HG03175 (cell line): ENCODE measurements around the gene MAGI2.

Experiments
- ATAC-seq: cut with Tn5 transposase; IDR thresholded peaks from one replicate; pipeline ENCODE4 v1.9.1; 2021; ENCODE audit warnings: mild to moderate bottlenecking, moderate library complexity; ENCODE audit not compliant: unreplicated experiment

The MAGI2 gene

GRCh38 chr7:78396210-78396609, 1057.3 kb downstream of the MAGI2 start:
- no peak for ATAC-seq

DNA sequence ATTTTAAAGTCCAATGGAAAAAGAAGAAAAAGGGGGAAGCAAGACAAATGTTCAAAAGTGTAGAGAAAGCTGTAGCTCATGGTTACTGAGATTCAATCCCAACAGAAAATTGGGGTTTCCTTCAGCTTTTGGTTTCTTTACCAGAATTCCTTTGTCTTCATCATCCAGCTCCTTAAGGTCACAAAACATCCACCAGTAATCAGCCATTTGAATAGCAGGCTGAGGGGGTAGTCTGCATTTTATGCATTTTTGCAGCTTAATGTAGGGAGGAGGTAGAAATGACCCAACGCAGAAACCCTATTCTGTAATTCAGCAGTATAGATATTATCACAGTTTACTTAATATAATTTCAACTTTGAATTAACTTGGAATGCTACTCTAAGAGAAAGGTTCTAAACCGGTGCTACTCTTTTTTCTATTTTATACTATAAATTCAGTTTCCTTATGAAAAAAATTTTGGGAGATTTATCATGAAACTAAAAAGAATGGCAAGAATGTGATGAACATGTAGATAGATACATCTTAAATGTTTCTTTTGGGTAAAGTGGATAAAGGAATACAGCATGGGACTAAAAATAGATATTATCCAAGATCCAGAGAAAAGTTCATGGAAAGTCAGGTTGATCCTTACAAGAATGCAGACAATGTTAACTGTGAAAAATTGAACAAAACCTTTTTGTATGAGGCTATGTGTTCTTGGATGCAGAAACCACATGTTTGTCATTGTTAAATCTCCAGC, 1058.0 kb downstream of the MAGI2 start:
- ATAC-seq = no peak

GRCh38 chr7:78389022-78389421, 1064.4 kb downstream of the MAGI2 start:
- ATAC-seq = no peak

DNA sequence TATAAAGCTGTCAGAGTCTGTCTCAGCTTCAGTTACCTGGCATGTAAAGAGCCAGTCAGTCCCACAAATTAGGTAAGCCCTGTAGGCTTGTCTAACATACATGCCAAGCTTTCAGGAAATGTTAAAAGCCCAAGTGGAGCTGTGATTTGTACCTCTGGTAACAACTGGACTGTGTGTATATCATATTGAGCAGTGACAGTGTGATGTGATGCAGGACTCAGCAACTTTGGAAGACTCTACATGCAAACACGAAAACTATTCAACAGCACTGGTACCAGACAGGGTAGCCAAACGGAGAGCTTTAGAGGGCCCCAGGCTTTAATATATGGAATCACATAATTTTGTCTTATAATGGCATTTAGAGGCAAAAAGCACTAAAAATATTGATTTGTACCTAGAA, 1066.9 kb downstream of the MAGI2 start:
- ATAC-seq = no peak

DNA sequence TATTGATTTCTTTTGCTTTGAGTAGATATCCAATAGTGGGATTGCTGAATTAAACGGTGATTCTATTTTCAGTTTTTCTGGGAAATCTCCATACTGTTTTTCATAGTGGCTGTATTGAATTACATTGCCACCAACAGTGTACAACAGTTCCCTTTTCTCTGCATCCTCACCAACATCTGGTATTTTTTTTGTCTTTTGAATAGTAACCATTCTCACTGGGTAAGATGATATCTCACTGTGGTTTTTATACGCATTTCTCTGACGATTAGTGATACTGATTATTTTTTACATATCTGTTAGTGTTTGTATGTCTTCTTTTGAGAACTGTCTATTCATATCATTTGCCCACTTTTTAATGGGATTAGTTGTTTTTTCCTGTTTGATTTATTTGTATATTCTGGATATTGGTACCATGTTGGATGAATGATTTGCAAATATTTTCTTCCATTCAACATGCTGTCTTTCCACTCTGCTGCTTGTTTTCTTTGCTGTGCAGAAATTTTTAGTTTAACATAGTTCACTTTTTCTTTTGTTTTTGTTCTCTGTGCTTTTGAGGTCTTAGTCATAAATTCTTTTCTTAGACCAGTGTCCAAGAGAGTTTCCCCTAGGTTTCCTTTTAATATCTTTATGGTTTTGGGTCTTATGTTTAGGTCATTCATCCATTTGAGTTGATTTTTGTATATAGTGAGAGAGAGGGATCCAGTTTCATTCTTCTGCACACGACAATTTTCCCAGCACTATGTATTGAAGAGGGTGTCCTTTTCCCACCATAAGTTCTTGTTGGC, 1070.2 kb downstream of the MAGI2 start:
- no peak for ATAC-seq

DNA sequence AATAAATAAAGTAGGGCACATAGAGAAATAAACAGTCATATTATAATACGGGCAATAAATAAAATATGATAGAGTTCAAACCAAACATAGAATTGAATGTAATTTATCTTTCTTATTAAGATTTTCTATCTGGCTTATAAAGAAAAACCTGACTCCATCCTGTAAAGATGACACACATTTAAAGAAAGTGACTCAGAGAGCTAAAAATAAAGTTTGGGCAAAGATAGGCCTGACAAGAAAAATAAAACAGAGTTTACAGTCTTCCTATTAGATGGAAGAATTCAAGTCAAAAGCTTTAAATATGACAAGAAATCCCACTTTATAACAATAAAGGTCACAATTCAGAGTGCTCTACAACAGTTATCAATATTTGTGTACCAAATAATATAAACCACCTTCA, 1074.3 kb downstream of the MAGI2 start:
- no peak for ATAC-seq

GRCh38 chr7:78377532-78377931, 1075.9 kb downstream of the MAGI2 start:
- ATAC-seq = no peak

- ATAC-seq = no peak
Observed at GRCh38 chr7:78370936-78371335, 1082.5 kb downstream of the MAGI2 start.

DNA sequence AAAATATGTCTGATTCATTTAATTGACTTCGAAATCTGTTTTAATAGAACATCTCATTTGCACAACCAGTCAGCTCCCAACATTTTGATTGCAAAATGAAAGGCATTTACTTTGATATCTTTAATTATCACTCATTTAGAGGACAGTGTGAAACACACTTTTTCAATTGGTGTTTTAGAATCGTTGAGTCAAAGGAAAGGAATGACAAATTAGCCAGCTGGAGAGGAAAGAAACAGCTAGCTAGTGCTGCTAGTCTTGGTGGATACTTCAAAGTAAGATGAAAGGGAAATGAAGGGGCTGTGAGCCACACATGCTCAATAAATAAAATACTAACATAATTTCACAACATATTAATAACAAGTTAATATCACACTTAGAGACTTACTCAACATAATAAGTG, 1084.7 kb downstream of the MAGI2 start:
- ATAC-seq = no peak

DNA sequence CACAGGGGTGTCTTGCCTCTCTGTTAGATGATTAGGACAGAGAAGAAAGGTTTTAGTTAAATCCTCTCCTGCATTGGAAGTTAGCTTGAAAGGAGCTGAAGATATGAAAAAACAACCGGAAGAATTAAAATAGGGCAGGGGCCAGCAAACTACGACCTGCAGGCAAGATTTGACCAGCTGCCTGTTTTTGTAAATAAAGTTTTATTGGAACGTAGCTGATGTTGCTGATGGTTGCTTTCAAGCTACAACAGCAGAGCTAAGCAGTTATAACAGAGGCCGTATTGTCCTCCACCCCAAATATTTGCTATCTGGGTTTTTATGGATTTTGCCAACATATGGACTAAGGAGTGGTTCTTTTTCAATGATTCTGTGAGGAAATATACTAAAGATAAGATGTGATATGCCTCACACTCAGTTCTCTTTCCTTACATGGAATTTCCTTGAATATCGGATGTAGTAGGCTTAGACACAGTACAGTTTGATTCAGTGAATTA, 1086.1 kb downstream of the MAGI2 start:
- no peak for ATAC-seq

- no peak for ATAC-seq
Observed at GRCh38 chr7:78363866-78364265, 1089.6 kb downstream of the MAGI2 start.

GRCh38 chr7:78359836-78360235, 1093.6 kb downstream of the MAGI2 start:
- no peak for ATAC-seq

GRCh38 chr7:78357709-78358108, 1095.8 kb downstream of the MAGI2 start:
- ATAC-seq = no peak

DNA sequence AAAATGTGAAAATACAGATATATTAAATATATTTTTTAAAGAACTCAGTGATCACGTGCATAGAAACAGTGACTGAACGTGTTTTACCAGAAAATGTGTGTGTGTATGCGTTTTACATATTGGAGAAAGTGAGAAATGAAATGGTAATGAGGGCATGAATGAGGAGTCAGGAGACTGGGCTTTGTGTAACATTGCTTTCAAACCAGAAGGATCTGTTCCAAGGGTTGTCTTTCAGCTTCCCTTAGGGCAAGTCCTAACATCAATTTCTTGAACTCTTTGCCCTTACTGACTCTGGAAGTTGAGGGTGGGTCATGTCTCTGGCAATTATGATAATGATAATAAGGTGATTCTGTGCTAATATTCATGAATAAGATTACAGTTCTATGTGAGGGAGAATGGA, 1097.6 kb downstream of the MAGI2 start:
- ATAC-seq = no peak

GRCh38 chr7:78350926-78351325, 1102.5 kb downstream of the MAGI2 start:
- no peak for ATAC-seq

- no peak for ATAC-seq
Observed at GRCh38 chr7:78350391-78350790, 1103.1 kb downstream of the MAGI2 start.

DNA sequence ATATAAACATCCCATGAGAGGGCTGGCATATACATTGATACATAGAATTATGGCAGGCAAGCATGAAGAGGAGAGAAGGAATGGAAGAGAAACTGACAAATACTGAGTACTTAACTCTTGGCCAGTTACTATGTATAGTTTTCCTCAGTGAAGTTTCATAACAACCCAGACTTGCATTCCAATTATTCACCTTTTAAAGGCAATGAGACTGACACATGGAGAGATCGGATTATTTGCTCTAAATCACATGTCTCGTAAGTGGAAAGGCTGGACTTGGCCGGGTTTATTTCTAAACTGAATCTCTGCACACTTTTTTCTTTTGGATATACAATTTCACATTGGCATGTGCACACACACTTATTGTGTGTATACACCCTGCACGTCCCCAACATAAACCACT, 1106.6 kb downstream of the MAGI2 start:
- no peak for ATAC-seq

GRCh38 chr7:78345979-78346378, 1107.5 kb downstream of the MAGI2 start:
- ATAC-seq = no peak

DNA sequence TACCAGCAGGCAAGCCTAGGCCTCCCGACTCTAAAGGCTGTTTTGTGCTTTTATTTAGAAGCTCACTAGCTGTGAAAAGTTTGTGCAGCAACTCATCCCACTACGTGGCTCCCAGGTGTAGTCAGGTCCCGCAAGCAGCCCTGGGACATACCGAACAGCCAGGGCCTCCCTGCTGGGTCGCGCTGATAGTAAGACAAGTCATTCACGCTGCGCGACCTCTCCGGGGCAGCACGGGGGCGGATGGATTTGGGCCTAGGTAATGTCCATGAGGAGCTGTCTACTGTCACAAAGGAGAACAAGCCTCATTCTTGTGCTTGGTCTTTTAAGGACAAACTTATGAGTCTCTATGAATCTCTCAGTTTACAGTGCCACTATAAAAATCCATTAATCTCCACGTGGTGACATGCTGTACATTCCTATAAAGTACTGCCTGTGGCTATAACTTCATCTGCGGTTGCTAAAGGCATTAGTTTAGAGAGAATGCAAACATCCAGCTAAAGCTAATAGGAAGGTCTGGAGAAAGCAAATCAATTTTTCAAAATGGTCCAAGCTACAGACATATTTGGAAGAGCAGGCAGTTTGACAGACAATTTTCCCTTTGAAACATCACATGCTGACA, 1108.1 kb downstream of the MAGI2 start:
- ATAC-seq = no peak

- no peak for ATAC-seq
Observed at GRCh38 chr7:78334426-78334825, 1119.0 kb downstream of the MAGI2 start.

GRCh38 chr7:78333530-78334425, 1119.7 kb downstream of the MAGI2 start:
- ATAC-seq = no peak
